H1 (cell line): ENCODE data around the gene BABAM2. TPM values are rescaled to one million over a fixed set of nuclear protein-coding genes. Genes with fewer than 3 reads are reported as not detected.

ENCODE experiments used
- CTCF ChIA-PET: fragments of 300-600 bp; sonication (Branson Sonifier 250); formaldehyde crosslinking; loops from one replicate; lab custom pipeline; 2021; ENCODE audit not compliant: partially characterized antibody; lab: Charles Lee
- POLR2A ChIA-PET: fragments of 300-600 bp; sonication (Branson Sonifier 250); formaldehyde crosslinking; loops from one replicate; lab custom pipeline; 2021; ENCODE audit warnings: inconsistent platforms; ENCODE audit not compliant: partially characterized antibody; lab: Charles Lee
- DNase-seq, 2 experiments: peaks; one replicate each; pipeline versions ENCODE4 v3.0.0 to v3.0.0-alpha.2; 2010 to 2022; ENCODE audit warnings: low spot score in 2 of 2, low read depth in 1 of 2, mixed read lengths in 1 of 2
- FAIRE-seq: peaks from 2 replicates; lab custom pipeline; 2011; peaks lifted over from hg19 to GRCh38; lab: Jason Lieb, UNC
- H2AFZ ChIP-seq: 2 replicates; pipeline ENCODE4 v1.8.1; 2012; ENCODE audit warnings: low read length, inconsistent platforms
- H2AK5ac ChIP-seq: 2 replicates; pipeline ENCODE4 v1.6.1; 2013; ENCODE audit warnings: low read depth, low read length
- H2BK120ac ChIP-seq: replicated peaks from 2 replicates; pipeline ENCODE3; 2013; ENCODE audit warnings: low read depth, low read length, inconsistent platforms
- H2BK12ac ChIP-seq: 2 replicates; pipeline ENCODE4 v1.6.1; 2013; ENCODE audit warnings: low read depth, low read length
- H2BK15ac ChIP-seq: 2 replicates; pipeline ENCODE4 v1.6.1; 2013; ENCODE audit warnings: low read length
- H2BK20ac ChIP-seq: 2 replicates; pipeline ENCODE4 v1.6.1; 2013; ENCODE audit warnings: low read length
- H2BK5ac ChIP-seq: 2 replicates; pipeline ENCODE4 v1.6.1; 2013; ENCODE audit warnings: low read depth, low read length
- H3K14ac ChIP-seq: 2 replicates; pipeline ENCODE4 v1.6.1; 2013; ENCODE audit warnings: inconsistent platforms; ENCODE audit not compliant: insufficient read length
- H3K18ac ChIP-seq: 2 replicates; pipeline ENCODE4 v1.6.1; 2013; ENCODE audit warnings: low read length; ENCODE audit errors: extremely low read depth
- H3K23ac ChIP-seq: 2 replicates; pipeline ENCODE4 v1.6.1; 2013; ENCODE audit warnings: inconsistent platforms; ENCODE audit not compliant: insufficient read length
- H3K23me2 ChIP-seq: 2 replicates; pipeline ENCODE4 v1.6.1; 2013; ENCODE audit warnings: low read depth, low read length
- H3K27ac ChIP-seq: 2 replicates; pipeline ENCODE4 v1.6.1; 2011; ENCODE audit warnings: low read depth, low read length, inconsistent platforms
- H3K27me3 ChIP-seq, 4 experiments: replicated peaks in 1 of 4; 1 replicate in 1 of 4; 2 replicates in 3 of 4; pipeline versions ENCODE4 v1.6.1 to v1.8.1; 2011 to 2013; ENCODE audit warnings: low read length in 3 of 4, mild to moderate bottlenecking in 3 of 4, inconsistent platforms in 2 of 4, mixed read lengths in 2 of 4, moderate library complexity in 1 of 4; ENCODE audit not compliant: control insufficient read depth in 3 of 4, insufficient read depth in 3 of 4; ENCODE audit errors: extremely low read depth in 1 of 4
- H3K36me3 ChIP-seq, 4 experiments: 2 replicates each; pipeline versions ENCODE4 v1.6.1 to v1.8.1; 2011 to 2013; ENCODE audit warnings: mild to moderate bottlenecking in 4 of 4, low read length in 3 of 4, moderate library complexity in 2 of 4, control low read depth in 1 of 4, inconsistent platforms in 1 of 4; ENCODE audit not compliant: insufficient read depth in 4 of 4, control insufficient read depth in 2 of 4
- H3K4ac ChIP-seq: replicated peaks from 2 replicates; pipeline ENCODE3; 2013; ENCODE audit warnings: low read length, low read depth, mixed read lengths, inconsistent platforms; ENCODE audit not compliant: insufficient read length
- H3K4me1 ChIP-seq, 4 experiments: replicated peaks in 1 of 4; 1 replicate in 1 of 4; 2 replicates in 3 of 4; pipeline versions ENCODE4 v1.6.1 to v1.8.1; 2011 to 2013; ENCODE audit warnings: low read length in 3 of 4, inconsistent platforms in 2 of 4, mixed read lengths in 1 of 4; ENCODE audit not compliant: insufficient read depth in 4 of 4, control insufficient read depth in 3 of 4
- H3K4me2 ChIP-seq, 2 experiments: 2 replicates each; pipeline versions ENCODE4 v1.6.1 to v1.8.1; 2011 to 2013; ENCODE audit warnings: low read depth in 2 of 2, low read length in 2 of 2, control low read depth in 1 of 2, inconsistent platforms in 1 of 2, mild to moderate bottlenecking in 1 of 2; ENCODE audit not compliant: insufficient read depth in 1 of 2
- H3K4me3 ChIP-seq, 4 experiments: fragments of 200-600, 300-600 bp in 1 of 4; sonication (generic), shearing (Covaris generic), sonication (Bioruptor Twin) in 1 of 4; 2 replicates each; pipeline versions ENCODE4 v1.5.1 to v1.8.1; 2011 to 2016; ENCODE audit warnings: low read length in 4 of 4, low read depth in 3 of 4, control low read depth in 2 of 4, inconsistent platforms in 2 of 4, mild to moderate bottlenecking in 2 of 4, mixed read lengths in 1 of 4, moderate library complexity in 1 of 4; ENCODE audit not compliant: insufficient read depth in 2 of 4; ENCODE audit errors: extremely low read depth in 1 of 4
- H3K56ac ChIP-seq: replicated peaks from 2 replicates; pipeline ENCODE3; 2013; ENCODE audit warnings: low read depth, mild to moderate bottlenecking, mixed read lengths, low read length, inconsistent platforms; ENCODE audit not compliant: insufficient read length
- H3K79me1 ChIP-seq: 2 replicates; pipeline ENCODE4 v1.6.1; 2013; ENCODE audit warnings: low read depth, low read length, control low read depth
- H3K79me2 ChIP-seq, 2 experiments: 2 replicates each; pipeline versions ENCODE4 v1.6.1 to v1.8.1; 2012 to 2013; ENCODE audit warnings: low read length in 2 of 2, mild to moderate bottlenecking in 2 of 2, inconsistent platforms in 1 of 2; ENCODE audit not compliant: insufficient read depth in 2 of 2, control insufficient read depth in 1 of 2
- H3K9ac ChIP-seq, 4 experiments: replicated peaks in 1 of 4; 1 replicate in 1 of 4; 2 replicates in 3 of 4; pipeline versions ENCODE4 v1.6.1 to v1.8.1; 2011 to 2013; ENCODE audit warnings: low read depth in 3 of 4, low read length in 3 of 4, control low read depth in 2 of 4, mild to moderate bottlenecking in 2 of 4, moderate library complexity in 2 of 4, inconsistent platforms in 1 of 4; ENCODE audit errors: extremely low read depth in 1 of 4
- H3K9me3 ChIP-seq, 2 experiments: 2 replicates each; pipeline versions ENCODE4 v1.6.1 to v1.8.1; 2012 to 2013; ENCODE audit warnings: mild to moderate bottlenecking in 2 of 2, moderate library complexity in 2 of 2, control low read depth in 1 of 2, inconsistent platforms in 1 of 2, low read depth in 1 of 2, low read length in 1 of 2, mixed read lengths in 1 of 2; ENCODE audit not compliant: insufficient read depth in 2 of 2
- H4K20me1 ChIP-seq, 2 experiments: replicated peaks in 1 of 2; 2 replicates each; pipeline versions ENCODE3 to v1.8.1; 2011 to 2013; ENCODE audit warnings: inconsistent platforms in 2 of 2, low read length in 2 of 2, mild to moderate bottlenecking in 1 of 2; ENCODE audit not compliant: insufficient read depth in 2 of 2, control insufficient read depth in 1 of 2
- H4K5ac ChIP-seq: 2 replicates; pipeline ENCODE4 v1.6.1; 2013; ENCODE audit warnings: low read length, low read depth, mixed read lengths, inconsistent platforms; ENCODE audit not compliant: insufficient read length
- H4K8ac ChIP-seq: 2 replicates; pipeline ENCODE4 v1.8.0; 2013; ENCODE audit warnings: mild to moderate bottlenecking, moderate library complexity, low read length, inconsistent platforms; ENCODE audit not compliant: insufficient read depth; ENCODE audit errors: extremely low read depth
- H4K91ac ChIP-seq: replicated peaks from 2 replicates; pipeline ENCODE3; 2013; ENCODE audit warnings: low read length, mixed read lengths, inconsistent platforms; ENCODE audit not compliant: insufficient read length
- BRCA1 ChIP-seq: IDR thresholded peaks from 2 replicates; pipeline ENCODE4 v1.6.1; 2012; ENCODE audit warnings: low read depth, low read length, improper control_type of control experiment
- CBX8 ChIP-seq: fragments of 300-800, 300-1000 bp; sonication (generic); IDR thresholded peaks from 2 replicates; pipeline ENCODE4 v1.7.1; 2016; ENCODE audit warnings: low read depth, low read length, borderline replicate concordance
- GABPA ChIP-seq: IDR thresholded peaks from 2 replicates; pipeline ENCODE4 v1.6.1; 2011; ENCODE audit warnings: mild to moderate bottlenecking, low read length, moderate library complexity, borderline replicate concordance; ENCODE audit not compliant: insufficient read depth
- RBBP5 ChIP-seq: IDR thresholded peaks from 2 replicates; pipeline ENCODE4 v1.7.1; 2012; ENCODE audit warnings: low read depth, mild to moderate bottlenecking, inconsistent platforms, low read length, moderate library complexity, borderline replicate concordance
- RFX5 ChIP-seq: IDR thresholded peaks from 2 replicates; pipeline ENCODE4 v1.6.1; 2011; ENCODE audit warnings: low read depth, low read length, improper control_type of control experiment, borderline replicate concordance
- SIN3A ChIP-seq, 2 experiments: IDR thresholded peaks in 1 of 2; conservative IDR thresholded peaks in 1 of 2; 2 replicates each; pipeline ENCODE4 v1.6.1; 2011 to 2012; ENCODE audit warnings: low read length in 2 of 2, improper control_type of control experiment in 1 of 2, low read depth in 1 of 2, mild to moderate bottlenecking in 1 of 2
- TAF1 ChIP-seq: IDR thresholded peaks from 2 replicates; pipeline ENCODE4 v1.6.1; 2011; ENCODE audit warnings: mild to moderate bottlenecking, low read depth, low read length
- TEAD4 ChIP-seq: IDR thresholded peaks from 2 replicates; pipeline ENCODE4 v1.6.1; 2012; ENCODE audit warnings: low read depth, low read length, inconsistent platforms, mixed read lengths
- ZNF274 ChIP-seq: IDR thresholded peaks from 2 replicates; pipeline ENCODE4 v1.7.0; 2012; ENCODE audit warnings: low read length, borderline replicate concordance; ENCODE audit errors: extremely low read depth
- WGBS, 2 experiments: shearing (Covaris generic) in 1 of 2; methylation state at CpG; one replicate each; pipeline versions ENCODE4 v1.1.6 to v1.1.7; 2013 to 2015; ENCODE audit warnings: low lambda C conversion rate in 2 of 2, mixed read lengths in 2 of 2, inconsistent platforms in 1 of 2, low coverage in 1 of 2, missing lambda C conversion rate in 1 of 2; ENCODE audit not compliant: insufficient replicate concordance in 2 of 2, insufficient coverage in 1 of 2, insufficient read length in 1 of 2; ENCODE audit errors: extremely low coverage in 1 of 2, missing lambda C conversion rate in 1 of 2; 5-methylcytosine and 5-hydroxymethylcytosine counted together
- polyA plus RNA-seq, 7 experiments: library from polyadenylated mRNA; depleted of rRNA in 3 of 7; stranded (reverse) in 5 of 7; unstranded in 2 of 7; fragments of >200 nt in 5 of 7; fragments of 200-250 nt in 2 of 7; gene quantifications; 1 replicate in 5 of 7; 2 replicates in 1 of 7; 4 replicates in 1 of 7; pipeline versions ENCODE4 v1.2.1 to v1.2.3, GENCODE V29; 2011 to 2013; ENCODE audit warnings: missing spikeins in 2 of 7, mixed read lengths in 2 of 7
- total RNA-seq: library from RNA; stranded (reverse); fragmentation: NEBNext Ultra II Directional; extraction: Animal tissue kit (Norgen Biotek cat#: 25700); gene quantifications from 2 replicates; pipeline ENCODE4 v1.2.1, GENCODE V29; 2021
- TF ChIP-seq, protein P1 (sequence below): IDR thresholded peaks from 2 replicates; pipeline ENCODE4 v1.6.1; 2011; ENCODE audit warnings: low read depth, mild to moderate bottlenecking, low read length; ENCODE audit not compliant: insufficient read depth

BABAM2 gene
- total and polyA plus RNA-seq, 2 of the 8 experiments (the other 6 are each of a cell fraction or from before 2014, with no cell fraction given), result 15.8 to 20.9 TPM

DNA sequence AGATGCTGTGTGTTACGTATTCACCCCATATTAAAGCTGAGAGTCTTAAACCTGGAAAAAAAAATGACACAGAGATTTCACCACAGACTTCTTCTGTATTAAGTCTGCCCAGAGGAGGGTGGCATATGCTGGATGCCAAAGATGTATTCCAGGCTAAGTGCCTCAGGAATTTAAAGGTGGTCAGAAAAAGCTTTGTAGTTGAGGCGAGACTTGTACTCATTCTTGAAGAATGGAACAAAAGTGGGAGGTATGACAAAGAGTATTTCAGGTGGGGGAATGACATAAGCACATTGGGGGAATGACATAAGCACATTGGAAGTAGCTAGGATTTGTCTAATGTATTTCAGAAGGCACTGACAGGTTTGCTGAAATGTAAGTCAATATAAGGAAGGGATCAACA is 98.6 kb downstream of the BABAM2 start:
- CTCF ChIA-PET, result interaction anchor here (1.1 kb wide), 1 partner anchor 166 kb away, joined by 3 read pairs; no protein-coding TSS in a partner anchor
- Histone ChIP-seq H3K56ac (no peak overlapping the region), H3K23ac (no peak overlapping the region), H3K4me3 (no peak overlapping the region), H2BK5ac (no peak overlapping the region), H2BK12ac (no peak overlapping the region), H3K9ac (no peak overlapping the region), H4K5ac (no peak overlapping the region), H3K23me2 (no peaks in the 10 kb centered on the region), H3K14ac (no peak overlapping the region), H3K4me1 (no peaks in the 10 kb centered on the region), H2BK20ac (no peak overlapping the region), H3K4ac (no peak overlapping the region), H4K91ac (no peak overlapping the region), H3K27me3 (no peaks in the 10 kb centered on the region), H3K79me1 (no peaks in the 10 kb centered on the region), H3K4me2 (no peak overlapping the region), H3K18ac (no peak overlapping the region), H2AK5ac (no peak overlapping the region), H3K36me3 (no peaks in the 10 kb centered on the region), H2AFZ (no peak overlapping the region), H4K8ac (no peak overlapping the region), H2BK15ac (no peak overlapping the region), H3K79me2 (no peaks in the 10 kb centered on the region), H3K27ac (no peak overlapping the region), H2BK120ac (no peak overlapping the region), H3K9me3 (no peaks in the 10 kb centered on the region), H4K20me1 (peaks cover 0 to 1% of the 10 kb centered on the region in 2 experiments)
- DNase-seq, result no peak
- WGBS, 2 experiments, result 89% methylated on average over 2 of the region's 2 CpGs; no CpG with 5 or more reads in 1 of the 2 experiments
- TF ChIP-seq RBBP5, result no peak
- no peak for TF ChIP-seq CBX8
- no peak for TF ChIP-seq BRCA1
- TF ChIP-seq, protein P1, sequence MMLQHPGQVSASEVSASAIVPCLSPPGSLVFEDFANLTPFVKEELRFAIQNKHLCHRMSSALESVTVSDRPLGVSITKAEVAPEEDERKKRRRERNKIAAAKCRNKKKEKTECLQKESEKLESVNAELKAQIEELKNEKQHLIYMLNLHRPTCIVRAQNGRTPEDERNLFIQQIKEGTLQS, result no peak
- no peak for TF ChIP-seq RFX5
- TF ChIP-seq TAF1, result no peak
- TF ChIP-seq GABPA, result no peak
- no peak for TF ChIP-seq SIN3A (conservative IDR thresholded peaks at IDR 0.05 in 1 of 2, IDR thresholded peaks at IDR 0.05 in 1 of 2; ENCODE audit: low read depth in 1 of 2, low read length in 2 of 2)
- no peak for TF ChIP-seq ZNF274
- no peak for TF ChIP-seq TEAD4
- POLR2A ChIA-PET, result no interaction called here
- FAIRE-seq, result no peak
